A549 (cell line): ENCODE results near the gene CSTPP1. TPM values are rescaled to one million over a fixed set of nuclear protein-coding genes. Genes with fewer than 3 reads are reported as not detected.

Experiments used
- ATAC-seq, 2 experiments: fragments of 200-7000 bp in 1 of 2; fragments of >200 bp in 1 of 2; cut with Nextera tagmentation in 1 of 2; cut with Tn5 transposase in 1 of 2; 3 replicates each; pipeline versions ENCODE4 v1.8.0 to v1.9.1; 2018 to 2020; ENCODE audit warnings: mild to moderate bottlenecking in 1 of 2, moderate library complexity in 1 of 2
- CTCF ChIA-PET: fragments of 300-600 bp; sonication (Branson Sonifier 250); formaldehyde crosslinking; extraction: SDS; loops from one replicate; lab custom pipeline; 2021; ENCODE audit warnings: antibody characterized with exemption, inconsistent platforms; lab: Yijun Ruan, JAX
- POLR2A ChIA-PET: fragments of 350-600 bp; formaldehyde crosslinking; extraction: SDS; loops from one replicate; lab custom pipeline; 2021; ENCODE audit warnings: antibody characterized with exemption, inconsistent platforms; lab: Yijun Ruan, JAX
- DNase-seq, 2 experiments: peaks; one replicate each; pipeline versions ENCODE4 v3.0.0 to v3.0.0-alpha.2; 2011 to 2016; ENCODE audit warnings: low read depth in 1 of 2, low spot score in 1 of 2
- FAIRE-seq: peaks from 2 replicates; lab custom pipeline; 2011; peaks lifted over from hg19 to GRCh38; lab: Jason Lieb, UNC
- H3K27ac ChIP-seq, 2 experiments: fragments of >200 bp; sonication (Bioruptor Twin); formaldehyde crosslinking; 3 replicates each; pipeline ENCODE4 v1.5.1; 2016 to 2017
- H3K4me1 ChIP-seq: fragments of >200 bp; sonication (Bioruptor Twin); formaldehyde crosslinking; 3 replicates; pipeline ENCODE4 v1.6.1; 2016
- H3K4me2 ChIP-seq: fragments of >200 bp; sonication (Bioruptor Twin); formaldehyde crosslinking; 3 replicates; pipeline ENCODE4 v1.6.1; 2016
- H3K4me3 ChIP-seq: fragments of >200 bp; sonication (Bioruptor Twin); formaldehyde crosslinking; 3 replicates; pipeline ENCODE4 v1.5.1; 2016
- H3K9me3 ChIP-seq: fragments of >200 bp; sonication (Bioruptor Twin); formaldehyde crosslinking; 3 replicates; pipeline ENCODE4 v1.6.1; 2016
- CBX2 ChIP-seq: fragments of 200-600 bp; sonication (generic); IDR thresholded peaks from 2 replicates; pipeline ENCODE4 v1.6.1; 2016; ENCODE audit warnings: low read depth, mild to moderate bottlenecking, borderline replicate concordance
- CEBPB ChIP-seq, 2 experiments: fragments of >200 bp in 1 of 2; sonication (Bioruptor Twin) in 1 of 2; formaldehyde crosslinking in 1 of 2; IDR thresholded peaks; 2 replicates each; pipeline ENCODE4 v1.6.1; 2012 to 2016
- EP300 ChIP-seq, 2 experiments: fragments of >200 bp; sonication (Bioruptor Twin); formaldehyde crosslinking; IDR thresholded peaks; 2 replicates in 1 of 2; 3 replicates in 1 of 2; pipeline ENCODE4 v1.6.1; 2016 to 2017
- ESRRA ChIP-seq: fragments of 150-350 bp; IDR thresholded peaks from 2 replicates; pipeline ENCODE4 v1.6.1; 2014; ENCODE audit warnings: mild to moderate bottlenecking, low read length, borderline replicate concordance
- FOSB ChIP-seq: fragments of 250-450 bp; sonication (Bioruptor Pico); IDR thresholded peaks from 2 replicates; pipeline ENCODE4 v1.5.0; 2020; ENCODE audit warnings: mild to moderate bottlenecking, moderate library complexity
- HDAC2 ChIP-seq: fragments of 200-600 bp; sonication (generic); IDR thresholded peaks from 2 replicates; pipeline ENCODE4 v1.6.1; 2016
- JUN ChIP-seq, 2 experiments: fragments of >200 bp; sonication (Bioruptor Twin); formaldehyde crosslinking; IDR thresholded peaks; 2 replicates in 1 of 2; 3 replicates in 1 of 2; pipeline ENCODE4 v1.6.1; 2016 to 2017
- MAFK ChIP-seq: fragments of 450-650 bp; IDR thresholded peaks from 2 replicates; pipeline ENCODE4 v1.6.1; 2014; ENCODE audit not compliant: partially characterized antibody
- NFE2L2 ChIP-seq: fragments of 150-350 bp; conservative IDR thresholded peaks from 2 replicates; pipeline ENCODE4 v1.6.1; 2014; ENCODE audit warnings: low read length
- POLR2A ChIP-seq: IDR thresholded peaks from 2 replicates; pipeline ENCODE4 v1.6.1; 2012; ENCODE audit warnings: mild to moderate bottlenecking, low read length
- RARB ChIP-seq: fragments of 250-450 bp; sonication (Bioruptor Pico); IDR thresholded peaks from 2 replicates; pipeline ENCODE4 v1.8.0; 2021; ENCODE audit warnings: mild to moderate bottlenecking, moderate library complexity
- RFX5 ChIP-seq: fragments of 450-650 bp; IDR thresholded peaks from 2 replicates; pipeline ENCODE4 v1.7.1; 2014; ENCODE audit warnings: antibody characterized with exemption, mild to moderate bottlenecking, moderate library complexity
- RNF2 ChIP-seq: fragments of 200-600 bp; sonication (generic); IDR thresholded peaks from 2 replicates; pipeline ENCODE4 v1.6.1; 2016; ENCODE audit warnings: low read depth, mild to moderate bottlenecking, antibody characterized with exemption, moderate library complexity, borderline replicate concordance
- TFCP2L1 ChIP-seq: fragments of 250-450 bp; sonication (Bioruptor Pico); IDR thresholded peaks from 2 replicates; pipeline ENCODE4 v1.5.0; 2021; ENCODE audit warnings: mild to moderate bottlenecking
- TP53 ChIP-seq: fragments of 250-450 bp; sonication (Bioruptor Pico); IDR thresholded peaks from 2 replicates; pipeline ENCODE4 v1.5.0; 2021; ENCODE audit warnings: mild to moderate bottlenecking, moderate library complexity
- ZC3H11A ChIP-seq: fragments of 450-650 bp; IDR thresholded peaks from 2 replicates; pipeline ENCODE4 v1.6.1; 2014; ENCODE audit warnings: antibody characterized with exemption, mild to moderate bottlenecking
- ZFP36 ChIP-seq: fragments of 450-650 bp; IDR thresholded peaks from 2 replicates; pipeline ENCODE4 v1.6.1; 2014; ENCODE audit warnings: borderline replicate concordance; ENCODE audit not compliant: partially characterized antibody
- WGBS: methylation state at CpG from one replicate; pipeline ENCODE4 v1.1.6; 2017; ENCODE audit errors: missing lambda C conversion rate; 5-methylcytosine and 5-hydroxymethylcytosine counted together
- polyA plus RNA-seq, 4 experiments: library from polyadenylated mRNA; depleted of rRNA in 3 of 4; stranded (reverse); fragments of >200 nt; fragmentation: RNase III in 1 of 4; extraction: RNeasy Plus Mini Kit Qiagen cat#74134 plus additional on column Dnase treatment in 1 of 4; gene quantifications; 2 replicates in 3 of 4; 3 replicates in 1 of 4; pipeline ENCODE4 v1.2.3, GENCODE V29; 2011 to 2017
- TF ChIP-seq, protein P1 (sequence below): fragments of 200-600 bp; sonication (generic); IDR thresholded peaks from 2 replicates; pipeline ENCODE4 v1.6.1; 2016; ENCODE audit warnings: antibody characterized with exemption, mild to moderate bottlenecking, moderate library complexity
- TF ChIP-seq, protein P2 (sequence below): fragments of >200 bp; sonication (Bioruptor Twin); formaldehyde crosslinking; IDR thresholded peaks from 2 replicates; pipeline ENCODE4 v1.6.1; 2016
- TF ChIP-seq, protein P3 (sequence below): fragments of 250-450 bp; sonication (Bioruptor Pico); IDR thresholded peaks from 2 replicates; pipeline ENCODE4 v1.5.0; 2020; ENCODE audit warnings: low read depth, mild to moderate bottlenecking, moderate library complexity
- TF ChIP-seq, protein P4 (sequence below): fragments of 250-450 bp; sonication (Bioruptor Pico); IDR thresholded peaks from 2 replicates; pipeline ENCODE4 v1.5.0; 2021; ENCODE audit warnings: mild to moderate bottlenecking, moderate library complexity, borderline replicate concordance

Gene CSTPP1
- polyA plus RNA-seq, 2 of the 4 experiments (the other 2 are of a cell fraction), result 31.5 to 34.5 TPM

DNA sequence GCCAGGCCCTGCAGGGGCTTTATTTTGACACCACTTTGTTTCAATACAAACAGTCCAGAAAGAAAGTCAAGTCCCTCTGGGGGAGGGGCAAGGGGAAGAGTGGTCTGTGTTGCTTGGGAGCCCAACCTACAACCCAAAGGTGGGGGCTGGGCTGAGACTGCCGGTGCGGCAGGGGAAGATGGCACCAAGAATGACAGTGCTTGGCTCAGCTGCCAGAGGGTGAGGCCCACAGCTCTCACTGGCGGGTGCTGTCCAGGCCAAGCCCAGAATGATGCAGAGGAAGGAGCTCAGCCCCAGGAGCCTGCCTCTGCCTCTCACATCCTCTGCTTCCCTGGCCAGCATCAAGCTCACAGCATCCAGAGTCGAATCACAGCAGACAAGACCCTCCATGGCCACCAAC lies 227.8 kb downstream of the CSTPP1 start:
- ChIA-PET POLR2A (interaction anchor here (1.1 to 1.4 kb wide), 2 partner anchors 95 to 257 kb away, joined by 3 read pairs; no protein-coding TSS in a partner anchor), CTCF (interaction anchor here (1.0 to 8.8 kb wide), 4 partner anchors 8 to 248 kb away, joined by 3 to 82 read pairs (median 22); no protein-coding TSS in a partner anchor)
- no peak for ATAC-seq
- no peak for DNase-seq
- FAIRE-seq, result no peak
- H3K4me2 ChIP-seq, result no peak overlapping the region
- no peak overlapping the region for H3K27ac ChIP-seq
- no peaks in the 10 kb centered on the region for H3K4me1 ChIP-seq
- no peak overlapping the region for H3K4me3 ChIP-seq
- no peak for TF ChIP-seq TP53
- no peak for TF ChIP-seq MAFK
- 88% methylated on average over 4 of the region's 4 CpGs for WGBS
- H3K9me3 ChIP-seq, result no peaks in the 10 kb centered on the region

DNA sequence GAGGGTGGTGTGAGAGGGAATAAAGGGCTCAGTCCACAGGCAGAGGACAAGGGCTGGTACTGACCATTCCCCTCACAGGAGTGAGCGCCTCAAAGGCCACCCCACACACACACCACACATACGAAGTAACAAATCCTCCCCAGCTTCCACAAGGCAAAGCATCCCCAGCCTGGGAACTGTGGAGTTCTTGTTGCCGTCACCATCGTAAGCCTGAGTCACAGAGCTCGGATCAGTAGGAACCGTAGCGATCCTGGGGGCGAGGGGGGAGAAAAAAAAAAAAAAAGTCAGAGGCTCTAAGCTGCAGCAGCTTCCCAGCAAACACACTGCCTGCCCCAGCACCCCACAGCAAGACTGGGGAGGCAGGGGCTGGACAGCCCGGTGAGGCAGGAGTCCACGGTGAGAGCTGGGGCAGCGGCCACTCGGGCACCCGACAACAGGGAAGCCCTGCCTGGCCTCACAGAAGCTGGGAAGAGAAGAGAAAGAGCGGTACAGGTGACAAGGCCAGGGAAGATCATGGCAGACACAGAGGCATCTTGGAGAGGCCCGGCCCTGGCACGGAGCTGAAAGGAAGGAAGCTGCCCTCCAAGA lies 228.8 kb downstream of the CSTPP1 start:
- H3K9me3 ChIP-seq, result no peaks in the 10 kb centered on the region
- ATAC-seq, result no peak
- TF ChIP-seq, protein P1, sequence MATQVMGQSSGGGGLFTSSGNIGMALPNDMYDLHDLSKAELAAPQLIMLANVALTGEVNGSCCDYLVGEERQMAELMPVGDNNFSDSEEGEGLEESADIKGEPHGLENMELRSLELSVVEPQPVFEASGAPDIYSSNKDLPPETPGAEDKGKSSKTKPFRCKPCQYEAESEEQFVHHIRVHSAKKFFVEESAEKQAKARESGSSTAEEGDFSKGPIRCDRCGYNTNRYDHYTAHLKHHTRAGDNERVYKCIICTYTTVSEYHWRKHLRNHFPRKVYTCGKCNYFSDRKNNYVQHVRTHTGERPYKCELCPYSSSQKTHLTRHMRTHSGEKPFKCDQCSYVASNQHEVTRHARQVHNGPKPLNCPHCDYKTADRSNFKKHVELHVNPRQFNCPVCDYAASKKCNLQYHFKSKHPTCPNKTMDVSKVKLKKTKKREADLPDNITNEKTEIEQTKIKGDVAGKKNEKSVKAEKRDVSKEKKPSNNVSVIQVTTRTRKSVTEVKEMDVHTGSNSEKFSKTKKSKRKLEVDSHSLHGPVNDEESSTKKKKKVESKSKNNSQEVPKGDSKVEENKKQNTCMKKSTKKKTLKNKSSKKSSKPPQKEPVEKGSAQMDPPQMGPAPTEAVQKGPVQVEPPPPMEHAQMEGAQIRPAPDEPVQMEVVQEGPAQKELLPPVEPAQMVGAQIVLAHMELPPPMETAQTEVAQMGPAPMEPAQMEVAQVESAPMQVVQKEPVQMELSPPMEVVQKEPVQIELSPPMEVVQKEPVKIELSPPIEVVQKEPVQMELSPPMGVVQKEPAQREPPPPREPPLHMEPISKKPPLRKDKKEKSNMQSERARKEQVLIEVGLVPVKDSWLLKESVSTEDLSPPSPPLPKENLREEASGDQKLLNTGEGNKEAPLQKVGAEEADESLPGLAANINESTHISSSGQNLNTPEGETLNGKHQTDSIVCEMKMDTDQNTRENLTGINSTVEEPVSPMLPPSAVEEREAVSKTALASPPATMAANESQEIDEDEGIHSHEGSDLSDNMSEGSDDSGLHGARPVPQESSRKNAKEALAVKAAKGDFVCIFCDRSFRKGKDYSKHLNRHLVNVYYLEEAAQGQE, result no peak
- TF ChIP-seq CBX2 (no peak), TFCP2L1 (no peak), RARB (CRISPR knock-in tag) (no peak), ZFP36 (no peak), ZC3H11A (no peak), MAFK (no peak), HDAC2 (no peak), ESRRA (no peak), CEBPB (IDR thresholded peaks at IDR 0.05) (no peak), FOSB (CRISPR knock-in tag) (no peak), RFX5 (no peak), POLR2A (no peak), RNF2 (no peak), NFE2L2 (no peak), EP300 (IDR thresholded peaks at IDR 0.05) (no peak), JUN (IDR thresholded peaks at IDR 0.05) (no peak)
- TF ChIP-seq, protein P2, sequence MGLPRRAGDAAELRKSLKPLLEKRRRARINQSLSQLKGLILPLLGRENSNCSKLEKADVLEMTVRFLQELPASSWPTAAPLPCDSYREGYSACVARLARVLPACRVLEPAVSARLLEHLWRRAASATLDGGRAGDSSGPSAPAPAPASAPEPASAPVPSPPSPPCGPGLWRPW, result no peak
- TF ChIP-seq, protein P3, sequence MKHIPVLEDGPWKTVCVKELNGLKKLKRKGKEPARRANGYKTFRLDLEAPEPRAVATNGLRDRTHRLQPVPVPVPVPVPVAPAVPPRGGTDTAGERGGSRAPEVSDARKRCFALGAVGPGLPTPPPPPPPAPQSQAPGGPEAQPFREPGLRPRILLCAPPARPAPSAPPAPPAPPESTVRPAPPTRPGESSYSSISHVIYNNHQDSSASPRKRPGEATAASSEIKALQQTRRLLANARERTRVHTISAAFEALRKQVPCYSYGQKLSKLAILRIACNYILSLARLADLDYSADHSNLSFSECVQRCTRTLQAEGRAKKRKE (CRISPR knock-in tag), result no peak
- TF ChIP-seq, protein P4, sequence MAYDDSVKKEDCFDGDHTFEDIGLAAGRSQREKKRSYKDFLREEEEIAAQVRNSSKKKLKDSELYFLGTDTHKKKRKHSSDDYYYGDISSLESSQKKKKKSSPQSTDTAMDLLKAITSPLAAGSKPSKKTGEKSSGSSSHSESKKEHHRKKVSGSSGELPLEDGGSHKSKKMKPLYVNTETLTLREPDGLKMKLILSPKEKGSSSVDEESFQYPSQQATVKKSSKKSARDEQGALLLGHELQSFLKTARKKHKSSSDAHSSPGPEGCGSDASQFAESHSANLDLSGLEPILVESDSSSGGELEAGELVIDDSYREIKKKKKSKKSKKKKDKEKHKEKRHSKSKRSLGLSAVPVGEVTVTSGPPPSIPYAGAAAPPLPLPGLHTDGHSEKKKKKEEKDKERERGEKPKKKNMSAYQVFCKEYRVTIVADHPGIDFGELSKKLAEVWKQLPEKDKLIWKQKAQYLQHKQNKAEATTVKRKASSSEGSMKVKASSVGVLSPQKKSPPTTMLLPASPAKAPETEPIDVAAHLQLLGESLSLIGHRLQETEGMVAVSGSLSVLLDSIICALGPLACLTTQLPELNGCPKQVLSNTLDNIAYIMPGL, result no peak
- ChIA-PET CTCF (interaction anchor here (0.7 to 8.8 kb wide), 5 partner anchors 13 to 284 kb away, joined by 3 to 82 read pairs (median 3); no protein-coding TSS in a partner anchor), POLR2A (interaction anchor here (0.9 kb wide), 1 partner anchor 105 kb away, joined by 4 read pairs; no protein-coding TSS in a partner anchor)
- FAIRE-seq, result no peak
- 94% methylated on average over 16 of the region's 16 CpGs for WGBS
- no peak for DNase-seq
- no peak overlapping the region for H3K27ac ChIP-seq
- no peak overlapping the region for H3K4me3 ChIP-seq
- H3K4me1 ChIP-seq, result no peaks in the 10 kb centered on the region
- no peak overlapping the region for H3K4me2 ChIP-seq
